GM12878 (cell line): ENCODE data around the gene LARP6. TPM values are rescaled to one million over a fixed set of nuclear protein-coding genes. Genes with fewer than 3 reads are reported as not detected.

Experiments used
- ATAC-seq: fragments of 200-7000 bp; cut with Tn5 transposase; 3 replicates; pipeline ENCODE4 v1.9.1; 2020; ENCODE audit warnings: mild to moderate bottlenecking, moderate library complexity
- BruUV-seq: library from RNA; stranded (reverse); fragments of 400-500 nt; replicated peaks from 2 replicates; lab custom pipeline; 2021; lab: Mats Ljungman, UMichigan
- CTCF ChIA-PET: fragments of 300-600 bp; sonication (Branson Sonifier 250); formaldehyde crosslinking; extraction: SDS; loops from one replicate; lab custom pipeline; 2021; ENCODE audit warnings: inconsistent platforms; lab: Yijun Ruan, JAX
- POLR2A ChIA-PET: fragments of 350-600 bp; formaldehyde crosslinking; extraction: SDS; loops from one replicate; lab custom pipeline; 2021; ENCODE audit warnings: inconsistent platforms; lab: Charles Lee
- RAD21 ChIA-PET: fragments of 300-600 bp; sonication (Branson Sonifier 250); formaldehyde crosslinking; loops from one replicate; lab custom pipeline; 2023; ENCODE audit warnings: antibody characterized with exemption; ENCODE audit not compliant: unreplicated experiment; lab: Charles Lee
- SMC1A ChIA-PET: fragments of 300-600 bp; sonication (Branson Sonifier 250); formaldehyde crosslinking; loops from one replicate; lab custom pipeline; 2023; ENCODE audit not compliant: unreplicated experiment, uncharacterized antibody; lab: Charles Lee
- DNase-seq: peaks from one replicate; pipeline ENCODE4 v3.0.0-alpha.2; 2011; ENCODE audit warnings: low read depth, low spot score
- FAIRE-seq: peaks from 3 replicates; lab custom pipeline; 2011; peaks lifted over from hg19 to GRCh38; lab: Jason Lieb, UNC
- H2AFZ ChIP-seq: 2 replicates; pipeline ENCODE4 v1.6.0; 2011; ENCODE audit warnings: low read depth, low read length, control low read depth; ENCODE audit not compliant: control insufficient read depth
- H3K27ac ChIP-seq: 2 replicates; pipeline ENCODE4 v1.5.1; 2011; ENCODE audit warnings: control low read depth; ENCODE audit not compliant: control insufficient read depth, insufficient read depth
- H3K27me3 ChIP-seq, 2 experiments: replicated peaks in 1 of 2; 2 replicates each; pipeline versions ENCODE4 v1.6.0 to v1.6.1; 2011; ENCODE audit warnings: low read length in 1 of 2; ENCODE audit not compliant: control insufficient read depth in 2 of 2, insufficient read depth in 2 of 2
- H3K36me3 ChIP-seq, 2 experiments: 2 replicates each; pipeline ENCODE4 v1.5.1; 2011; ENCODE audit warnings: low read length in 1 of 2; ENCODE audit not compliant: control insufficient read depth in 2 of 2, insufficient read depth in 2 of 2
- H3K4me1 ChIP-seq: 2 replicates; pipeline ENCODE4 v1.6.1; 2011; ENCODE audit warnings: mild to moderate bottlenecking, low read length, moderate library complexity, mixed read lengths; ENCODE audit not compliant: control insufficient read depth, insufficient read depth
- H3K4me2 ChIP-seq: 2 replicates; pipeline ENCODE4 v1.6.0; 2011; ENCODE audit warnings: control low read depth; ENCODE audit not compliant: control insufficient read depth, insufficient read depth
- H3K4me3 ChIP-seq: fragments of 200-600 bp; sonication (generic); 2 replicates; pipeline ENCODE4 v1.5.1; 2016
- H3K79me2 ChIP-seq: 2 replicates; pipeline ENCODE4 v1.6.0; 2011; ENCODE audit warnings: low read length; ENCODE audit not compliant: control insufficient read depth, insufficient read depth
- H3K9ac ChIP-seq: 2 replicates; pipeline ENCODE4 v1.8.0; 2011; ENCODE audit warnings: low read length, control low read depth, mixed read lengths; ENCODE audit not compliant: control insufficient read depth, insufficient read depth
- H3K9me3 ChIP-seq: replicated peaks from 3 replicates; pipeline ENCODE4 v1.5.1; 2011; ENCODE audit warnings: mild to moderate bottlenecking, low read length; ENCODE audit not compliant: control insufficient read depth, insufficient read depth
- H4K20me1 ChIP-seq: 2 replicates; pipeline ENCODE4 v1.6.0; 2011; ENCODE audit not compliant: control insufficient read depth, insufficient read depth
- BMI1 ChIP-seq: fragments of 450-650 bp; IDR thresholded peaks from 2 replicates; pipeline ENCODE4 v1.6.1; 2016; ENCODE audit warnings: mild to moderate bottlenecking, moderate library complexity, borderline replicate concordance
- EGR1 ChIP-seq, 2 experiments: IDR thresholded peaks; 1 replicate in 1 of 2; 2 replicates in 1 of 2; pipeline ENCODE4 v1.6.1; 2011 to 2012; ENCODE audit warnings: low read depth in 2 of 2, low read length in 2 of 2, borderline replicate concordance in 1 of 2, mild to moderate bottlenecking in 1 of 2, moderate library complexity in 1 of 2
- EP300 ChIP-seq, 2 experiments: fragments of 150-350 bp in 1 of 2; IDR thresholded peaks; 2 replicates each; pipeline ENCODE4 v1.6.1; 2011 to 2012; ENCODE audit warnings: low read depth in 2 of 2, low read length in 2 of 2, borderline replicate concordance in 1 of 2, improper control_type of control experiment in 1 of 2, inconsistent platforms in 1 of 2; ENCODE audit not compliant: control insufficient read depth in 1 of 2
- FOXK2 ChIP-seq: fragments of 450-650 bp; IDR thresholded peaks from 2 replicates; pipeline ENCODE4 v1.6.1; 2017; ENCODE audit warnings: mild to moderate bottlenecking, moderate library complexity
- HDGF ChIP-seq: fragments of 450-650 bp; IDR thresholded peaks from 2 replicates; pipeline ENCODE4 v1.6.1; 2016; ENCODE audit warnings: antibody characterized with exemption
- JUND ChIP-seq: IDR thresholded peaks from 2 replicates; pipeline ENCODE4 v1.6.1; 2012; ENCODE audit warnings: low read depth, mild to moderate bottlenecking, low read length, improper control_type of control experiment, moderate library complexity
- KAT2A ChIP-seq: conservative IDR thresholded peaks from 2 replicates; pipeline ENCODE4 v1.6.1; 2011; ENCODE audit warnings: low read depth, low read length; ENCODE audit not compliant: control insufficient read depth
- NR2C1 ChIP-seq: fragments of 450-650 bp; IDR thresholded peaks from 2 replicates; pipeline ENCODE4 v1.6.1; 2017; ENCODE audit warnings: antibody characterized with exemption, mild to moderate bottlenecking, moderate library complexity
- NR2C2 ChIP-seq: IDR thresholded peaks from 2 replicates; pipeline ENCODE4 v1.6.1; 2011; ENCODE audit warnings: borderline replicate concordance, low read depth; ENCODE audit not compliant: control insufficient read depth, insufficient read length
- POLR2AphosphoS2 ChIP-seq: IDR thresholded peaks from 2 replicates; pipeline ENCODE4 v1.6.1; 2011; ENCODE audit warnings: low read depth, mild to moderate bottlenecking, low read length, improper control_type of control experiment, moderate library complexity
- RAD21 ChIP-seq: IDR thresholded peaks from 2 replicates; pipeline ENCODE4 v1.6.1; 2011; ENCODE audit warnings: mild to moderate bottlenecking, low read depth, low read length, moderate library complexity; ENCODE audit not compliant: insufficient read depth
- YBX1 ChIP-seq: fragments of 450-650 bp; IDR thresholded peaks from 2 replicates; pipeline ENCODE4 v1.6.1; 2016; ENCODE audit warnings: antibody characterized with exemption
- WGBS: methylation state at CpG from one replicate; pipeline ENCODE4 v1.1.6; 2016; ENCODE audit warnings: low lambda C conversion rate; ENCODE audit not compliant: insufficient replicate concordance, insufficient coverage; ENCODE audit errors: missing lambda C conversion rate; 5-methylcytosine and 5-hydroxymethylcytosine counted together
- in situ Hi-C: fragments of 300-500 bp; cut with MboI; formaldehyde crosslinking; loops from 9 replicates; pipeline ENCODE4 v1.14.3; 2018; ENCODE audit warnings: mixed read lengths
- intact Hi-C: fragments of 100-400 bp; cut with micrococcal nuclease; formaldehyde crosslinking; loops from one replicate; pipeline ENCODE4 v1.14.2; 2022; ENCODE audit not compliant: unreplicated experiment
- polyA plus RNA-seq, 11 experiments: library from polyadenylated mRNA; depleted of rRNA in 4 of 11; unstranded in 6 of 11; stranded (reverse) in 5 of 11; fragments of >200 nt; fragmentation: Nextera tagmentation in 4 of 11; fragmentation: Illumina TruSeq in 1 of 11; extraction: Ambion mirVana in 4 of 11; extraction: Trizol in 1 of 11; gene quantifications; 1 replicate in 1 of 11; 2 replicates in 10 of 11; pipeline versions ENCODE4 v1.2.1 to v1.2.3, GENCODE V29; 2011 to 2016; ENCODE audit warnings: inconsistent platforms in 2 of 11, missing spikeins in 2 of 11, low read depth in 1 of 11
- total RNA-seq, 4 experiments: library from RNA; depleted of rRNA in 3 of 4; stranded (reverse); fragments of >200 nt in 3 of 4; fragmentation: Illumina TruSeq in 1 of 4; extraction: Trizol in 1 of 4; gene quantifications; 2 replicates each; pipeline versions ENCODE4 v1.2.1 to v1.2.3, GENCODE V29; 2013 to 2021
- TF ChIP-seq, protein P1 (sequence below): fragments of 450-650 bp; formaldehyde crosslinking; IDR thresholded peaks from 2 replicates; pipeline ENCODE4 v1.5.0; 2022; ENCODE audit warnings: mild to moderate bottlenecking, missing genetic modification characterization
- TF ChIP-seq, protein P2 (sequence below): fragments of 450-650 bp; conservative IDR thresholded peaks from 2 replicates; pipeline ENCODE4 v1.6.1; 2017; ENCODE audit warnings: mild to moderate bottlenecking, moderate library complexity
- TF ChIP-seq, protein P3 (sequence below): fragments of 450-650 bp; IDR thresholded peaks from 2 replicates; pipeline ENCODE4 v1.6.1; 2017; ENCODE audit warnings: mild to moderate bottlenecking
- TF ChIP-seq, protein P4 (sequence below): IDR thresholded peaks from 2 replicates; pipeline ENCODE4 v1.6.1; 2011; ENCODE audit warnings: low read depth, mild to moderate bottlenecking, low read length, moderate library complexity, borderline replicate concordance; ENCODE audit errors: extremely low read depth

LARP6 gene
- total and polyA plus RNA-seq, 10 of the 15 experiments (the other 5 are each of a cell fraction or from before 2014, with no cell fraction given), result 0.74 to 14.6 (median 3.9) TPM

DNA sequence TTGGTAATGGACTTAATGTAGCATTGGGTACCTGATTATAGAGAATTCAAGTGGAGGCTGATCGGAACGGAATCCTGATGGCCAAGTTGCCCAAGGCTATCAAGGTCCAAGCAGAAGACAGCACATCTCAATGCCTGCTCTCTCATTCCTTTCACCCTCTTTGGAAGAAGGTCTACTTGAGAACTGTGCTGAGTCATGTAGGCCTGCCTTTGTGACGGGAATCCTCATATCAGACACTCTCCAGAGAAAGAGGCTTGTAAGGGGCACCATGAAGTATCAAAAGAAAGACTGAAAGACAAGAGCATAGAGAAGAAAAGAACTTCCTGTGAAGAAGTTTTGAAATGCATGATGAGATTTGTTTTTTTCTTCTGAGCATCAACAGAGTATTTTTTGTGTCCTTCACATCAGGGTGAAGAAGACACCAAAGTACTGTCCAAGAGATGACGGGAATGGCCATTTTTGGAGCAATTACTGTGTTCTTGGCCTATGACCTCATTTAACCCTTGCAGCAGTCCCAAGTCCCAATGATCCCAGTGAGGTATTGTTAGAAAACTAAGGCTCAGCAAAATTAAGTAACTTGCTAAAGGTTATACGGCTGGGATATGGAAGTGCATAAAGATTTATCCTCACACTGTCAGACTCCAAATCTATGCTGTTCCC is 13.2 kb upstream of the LARP6 start:
- FAIRE-seq (no peak), ATAC-seq (no peak), DNase-seq (no peak)
- RAD21 ChIA-PET, result no interaction called here
- Histone ChIP-seq H3K4me2 (no peak overlapping the region), H2AFZ (no peak overlapping the region), H4K20me1 (no peaks in the 10 kb centered on the region), H3K9ac (no peak overlapping the region), H3K4me3 (no peak overlapping the region), H3K36me3 (no peaks in the 10 kb centered on the region), H3K9me3 (no peaks in the 10 kb centered on the region), H3K27ac (no peak overlapping the region), H3K4me1 (peaks cover 6% of the 10 kb centered on the region), H3K27me3 (no peaks in the 10 kb centered on the region), H3K79me2 (no peaks in the 10 kb centered on the region)
- in situ Hi-C loops (no loop called here), intact Hi-C loops (no loop called here)
- TF ChIP-seq JUND (no peak), RAD21 (no peak), YBX1 (no peak), NR2C1 (no peak), EGR1 (IDR thresholded peaks at IDR 0.05; ENCODE audit: borderline replicate concordance in 1 of 2, low read depth in 2 of 2, low read length in 2 of 2) (no peak), KAT2A (no peak), HDGF (no peak), POLR2AphosphoS2 (no peak), FOXK2 (no peak), BMI1 (no peak), EP300 (IDR thresholded peaks at IDR 0.05; ENCODE audit: borderline replicate concordance in 1 of 2, control insufficient read depth in 1 of 2, low read depth in 2 of 2, low read length in 2 of 2) (no peak), NR2C2 (no peak)
- TF ChIP-seq, protein P1, sequence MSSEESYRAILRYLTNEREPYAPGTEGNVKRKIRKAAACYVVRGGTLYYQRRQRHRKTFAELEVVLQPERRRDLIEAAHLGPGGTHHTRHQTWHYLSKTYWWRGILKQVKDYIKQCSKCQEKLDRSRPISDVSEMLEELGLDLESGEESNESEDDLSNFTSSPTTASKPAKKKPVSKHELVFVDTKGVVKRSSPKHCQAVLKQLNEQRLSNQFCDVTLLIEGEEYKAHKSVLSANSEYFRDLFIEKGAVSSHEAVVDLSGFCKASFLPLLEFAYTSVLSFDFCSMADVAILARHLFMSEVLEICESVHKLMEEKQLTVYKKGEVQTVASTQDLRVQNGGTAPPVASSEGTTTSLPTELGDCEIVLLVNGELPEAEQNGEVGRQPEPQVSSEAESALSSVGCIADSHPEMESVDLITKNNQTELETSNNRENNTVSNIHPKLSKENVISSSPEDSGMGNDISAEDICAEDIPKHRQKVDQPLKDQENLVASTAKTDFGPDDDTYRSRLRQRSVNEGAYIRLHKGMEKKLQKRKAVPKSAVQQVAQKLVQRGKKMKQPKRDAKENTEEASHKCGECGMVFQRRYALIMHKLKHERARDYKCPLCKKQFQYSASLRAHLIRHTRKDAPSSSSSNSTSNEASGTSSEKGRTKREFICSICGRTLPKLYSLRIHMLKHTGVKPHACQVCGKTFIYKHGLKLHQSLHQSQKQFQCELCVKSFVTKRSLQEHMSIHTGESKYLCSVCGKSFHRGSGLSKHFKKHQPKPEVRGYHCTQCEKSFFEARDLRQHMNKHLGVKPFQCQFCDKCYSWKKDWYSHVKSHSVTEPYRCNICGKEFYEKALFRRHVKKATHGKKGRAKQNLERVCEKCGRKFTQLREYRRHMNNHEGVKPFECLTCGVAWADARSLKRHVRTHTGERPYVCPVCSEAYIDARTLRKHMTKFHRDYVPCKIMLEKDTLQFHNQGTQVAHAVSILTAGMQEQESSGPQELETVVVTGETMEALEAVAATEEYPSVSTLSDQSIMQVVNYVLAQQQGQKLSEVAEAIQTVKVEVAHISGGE (CRISPR knock-in tag), result no peak
- TF ChIP-seq, protein P2, sequence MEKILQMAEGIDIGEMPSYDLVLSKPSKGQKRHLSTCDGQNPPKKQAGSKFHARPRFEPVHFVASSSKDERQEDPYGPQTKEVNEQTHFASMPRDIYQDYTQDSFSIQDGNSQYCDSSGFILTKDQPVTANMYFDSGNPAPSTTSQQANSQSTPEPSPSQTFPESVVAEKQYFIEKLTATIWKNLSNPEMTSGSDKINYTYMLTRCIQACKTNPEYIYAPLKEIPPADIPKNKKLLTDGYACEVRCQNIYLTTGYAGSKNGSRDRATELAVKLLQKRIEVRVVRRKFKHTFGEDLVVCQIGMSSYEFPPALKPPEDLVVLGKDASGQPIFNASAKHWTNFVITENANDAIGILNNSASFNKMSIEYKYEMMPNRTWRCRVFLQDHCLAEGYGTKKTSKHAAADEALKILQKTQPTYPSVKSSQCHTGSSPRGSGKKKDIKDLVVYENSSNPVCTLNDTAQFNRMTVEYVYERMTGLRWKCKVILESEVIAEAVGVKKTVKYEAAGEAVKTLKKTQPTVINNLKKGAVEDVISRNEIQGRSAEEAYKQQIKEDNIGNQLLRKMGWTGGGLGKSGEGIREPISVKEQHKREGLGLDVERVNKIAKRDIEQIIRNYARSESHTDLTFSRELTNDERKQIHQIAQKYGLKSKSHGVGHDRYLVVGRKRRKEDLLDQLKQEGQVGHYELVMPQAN, result no peak
- TF ChIP-seq, protein P3, sequence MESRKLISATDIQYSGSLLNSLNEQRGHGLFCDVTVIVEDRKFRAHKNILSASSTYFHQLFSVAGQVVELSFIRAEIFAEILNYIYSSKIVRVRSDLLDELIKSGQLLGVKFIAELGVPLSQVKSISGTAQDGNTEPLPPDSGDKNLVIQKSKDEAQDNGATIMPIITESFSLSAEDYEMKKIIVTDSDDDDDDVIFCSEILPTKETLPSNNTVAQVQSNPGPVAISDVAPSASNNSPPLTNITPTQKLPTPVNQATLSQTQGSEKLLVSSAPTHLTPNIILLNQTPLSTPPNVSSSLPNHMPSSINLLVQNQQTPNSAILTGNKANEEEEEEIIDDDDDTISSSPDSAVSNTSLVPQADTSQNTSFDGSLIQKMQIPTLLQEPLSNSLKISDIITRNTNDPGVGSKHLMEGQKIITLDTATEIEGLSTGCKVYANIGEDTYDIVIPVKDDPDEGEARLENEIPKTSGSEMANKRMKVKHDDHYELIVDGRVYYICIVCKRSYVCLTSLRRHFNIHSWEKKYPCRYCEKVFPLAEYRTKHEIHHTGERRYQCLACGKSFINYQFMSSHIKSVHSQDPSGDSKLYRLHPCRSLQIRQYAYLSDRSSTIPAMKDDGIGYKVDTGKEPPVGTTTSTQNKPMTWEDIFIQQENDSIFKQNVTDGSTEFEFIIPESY, result no peak
- TF ChIP-seq, protein P4, sequence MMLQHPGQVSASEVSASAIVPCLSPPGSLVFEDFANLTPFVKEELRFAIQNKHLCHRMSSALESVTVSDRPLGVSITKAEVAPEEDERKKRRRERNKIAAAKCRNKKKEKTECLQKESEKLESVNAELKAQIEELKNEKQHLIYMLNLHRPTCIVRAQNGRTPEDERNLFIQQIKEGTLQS, result no peak
- SMC1A ChIA-PET, result no interaction called here
- no TSS peak for BruUV-seq
- POLR2A ChIA-PET, result no interaction called here
- CTCF ChIA-PET, result no interaction called here
- WGBS, result 55% methylated on average over 5 of the region's 5 CpGs
